ENCODE measurements around the gene KLF15. TPM values are rescaled to one million over a fixed set of nuclear protein-coding genes. Genes with fewer than 3 reads are reported as not detected.

Gene KLF15
- polyA plus RNA-seq, 5 donors: 6.5 to 11.4 (median 7.8) TPM

DNA sequence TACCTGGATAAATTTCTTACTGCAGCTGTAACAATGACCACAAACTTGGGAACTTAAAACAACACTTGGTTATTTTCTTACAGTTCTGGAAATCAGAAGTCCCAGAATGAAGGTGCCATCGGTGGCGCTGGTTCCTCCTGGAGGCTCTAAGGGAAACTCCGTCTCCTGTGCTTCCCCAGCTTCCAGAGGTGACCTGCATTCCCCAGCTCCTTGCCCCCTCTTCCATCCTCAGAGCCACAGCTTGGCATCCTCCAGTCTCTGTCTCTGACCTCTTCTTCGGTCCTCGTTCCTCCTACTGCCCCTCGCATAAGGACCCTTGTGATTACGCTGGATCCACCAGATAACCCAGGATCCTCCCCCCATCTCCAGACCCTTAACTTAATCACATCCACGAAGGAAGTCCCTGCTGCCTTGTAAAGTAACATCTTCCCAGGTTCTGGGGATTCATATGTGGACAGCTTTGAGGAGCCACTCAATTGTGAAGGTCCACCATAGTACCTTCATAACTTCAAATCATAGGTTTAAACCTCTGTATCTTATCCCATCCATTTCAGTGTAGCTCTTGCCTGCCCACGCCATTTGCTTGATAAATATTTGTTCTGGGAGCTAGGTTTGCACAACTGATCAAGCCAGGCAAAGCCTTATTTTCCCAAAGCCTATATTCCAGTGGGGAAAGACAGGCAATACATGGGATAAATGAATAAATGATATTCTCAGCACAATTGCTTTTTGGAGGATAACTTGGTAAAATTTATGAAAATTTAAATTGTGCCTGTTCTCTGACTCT lies 34.8 kb downstream of the KLF15 start:
- DNase-seq: no peak

DNA sequence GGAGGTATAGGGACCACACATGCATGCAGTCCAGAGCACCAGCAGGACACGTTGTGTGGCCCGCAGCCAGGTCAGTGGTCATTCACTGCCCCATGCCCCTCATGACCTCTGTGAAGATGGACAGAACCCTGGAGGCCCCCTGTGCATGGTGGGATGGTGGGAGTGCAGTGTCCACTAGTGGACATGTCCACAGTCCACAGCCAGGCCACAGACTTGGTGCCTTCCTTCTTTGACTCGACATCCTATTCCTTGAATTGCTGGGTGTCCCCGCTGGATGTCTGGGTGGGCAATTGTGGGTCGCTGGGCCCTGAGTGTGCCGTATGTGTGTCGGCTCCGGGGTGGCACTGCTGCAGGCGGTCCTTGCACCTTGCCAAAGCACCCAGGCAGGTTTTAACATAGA lies 35.7 kb downstream of the KLF15 start:
- DNase-seq: no peak

DNA sequence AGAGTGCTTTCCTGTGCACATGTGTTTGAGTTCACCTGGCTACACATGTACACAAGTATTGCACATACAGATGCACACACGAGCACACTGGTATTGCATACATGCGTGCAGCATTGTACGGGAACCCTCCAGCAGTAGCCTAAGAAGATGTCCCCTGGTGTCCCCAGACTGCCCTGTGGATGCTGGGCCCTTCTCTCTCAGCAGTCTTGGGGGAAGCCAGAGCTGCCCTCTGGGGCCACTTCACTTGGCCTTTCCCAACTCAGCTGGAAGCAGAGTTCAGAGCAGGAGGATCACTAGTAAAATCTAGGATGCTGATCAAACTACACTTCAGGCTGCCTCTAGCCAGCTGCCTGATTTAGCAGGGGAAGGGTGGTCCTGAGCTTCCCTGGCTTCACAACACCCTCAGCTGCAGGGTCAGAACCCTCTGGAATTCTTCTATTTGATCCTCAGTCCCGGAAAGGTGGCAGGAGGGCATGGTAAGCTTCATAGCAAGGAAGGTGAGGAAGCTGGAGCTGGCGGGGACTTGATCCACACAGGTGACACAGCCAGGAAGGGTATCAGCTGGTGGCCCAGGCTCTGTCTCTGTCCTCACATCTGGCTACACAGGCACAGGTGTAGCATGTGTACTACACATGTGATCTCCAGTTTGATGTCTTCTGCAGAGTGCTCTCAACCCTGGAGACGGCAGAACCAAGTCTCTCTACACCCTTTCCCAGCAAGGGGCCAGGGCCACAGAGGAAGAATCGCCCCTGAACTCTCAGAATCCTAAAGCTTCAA lies 36.5 kb downstream of the KLF15 start:
- DNase-seq: no peak

- no peak for DNase-seq
Measured at GRCh38 chr3:126319701-126320295, 37.4 kb downstream of the KLF15 start.

GRCh38 chr3:126317029-126317996 lies 39.9 kb downstream of the KLF15 start:
- no peak for DNase-seq

- DNase-seq: no peak
Measured at GRCh38 chr3:126316501-126316939, 40.7 kb downstream of the KLF15 start.

- no peak for DNase-seq
Measured at GRCh38 chr3:126316031-126316461, 41.2 kb downstream of the KLF15 start.

- peak; percentile 63 to 68 for DNase-seq
Measured at GRCh38 chr3:126314790-126315658, 42.2 kb downstream of the KLF15 start.

GRCh38 chr3:126314305-126314789 lies 42.9 kb downstream of the KLF15 start:
- DNase-seq: peak in 1 of 2 donors; percentile 19

DNA sequence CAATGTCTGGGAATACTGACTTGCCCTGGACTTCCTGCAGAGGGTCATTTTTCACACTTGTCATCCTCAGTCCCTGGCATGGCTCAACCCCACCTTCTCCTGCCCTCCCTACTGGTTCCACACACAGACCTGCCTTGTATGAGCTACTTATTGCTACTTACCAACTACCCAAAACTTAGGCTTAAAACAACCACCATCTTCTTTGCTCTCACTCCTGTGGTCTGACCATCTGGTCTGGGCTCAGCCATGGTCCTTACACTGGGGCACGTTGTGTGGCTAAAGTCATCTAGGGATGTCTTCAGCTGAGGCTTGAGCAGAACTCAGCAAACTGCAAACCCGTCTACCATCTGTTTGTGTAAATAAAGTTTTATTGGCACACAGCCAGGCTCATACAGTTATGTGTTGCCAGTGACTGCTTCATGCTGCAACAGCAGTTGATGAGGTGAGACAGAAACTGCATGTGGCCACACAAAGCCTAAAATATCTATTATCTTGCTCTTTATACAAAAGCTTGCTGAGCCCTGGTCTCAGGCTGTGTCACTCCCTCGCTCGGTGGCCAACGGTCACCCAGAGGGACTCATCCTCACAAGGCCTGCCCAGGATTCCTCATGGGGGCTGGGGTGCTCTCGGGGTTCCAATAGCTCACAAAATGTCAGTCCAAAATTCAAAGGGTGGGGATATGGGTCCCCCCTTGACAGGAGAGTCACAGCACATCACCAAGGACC lies 43.5 kb downstream of the KLF15 start:
- DNase-seq: peak; percentile 84 to 88

- DNase-seq: no peak
Measured at GRCh38 chr3:126313166-126313565, 44.0 kb downstream of the KLF15 start.

DNA sequence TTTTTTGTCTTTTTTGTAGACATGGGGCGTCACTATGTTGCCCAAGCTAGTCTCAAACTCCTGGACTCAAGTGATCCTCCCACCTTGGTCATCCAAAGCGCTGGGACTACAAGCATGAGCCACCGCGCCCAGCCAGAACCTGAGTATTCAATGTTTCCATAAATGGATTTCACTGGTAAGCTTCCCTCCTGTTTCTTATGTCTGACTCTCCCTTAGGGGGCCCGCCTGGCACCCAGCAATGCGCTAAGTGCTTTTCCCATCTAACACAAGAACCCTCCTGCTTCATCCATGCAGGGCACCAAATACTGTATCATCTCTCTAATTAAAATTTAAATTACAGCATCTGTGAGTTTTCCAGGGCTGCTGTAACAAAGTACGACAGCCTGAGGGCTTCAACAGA lies 44.9 kb downstream of the KLF15 start:
- DNase-seq: no peak

- no peak for DNase-seq
Measured at GRCh38 chr3:126311338-126311978, 45.8 kb downstream of the KLF15 start.

GRCh38 chr3:126310816-126311215 lies 46.4 kb downstream of the KLF15 start:
- DNase-seq: no peak

DNA sequence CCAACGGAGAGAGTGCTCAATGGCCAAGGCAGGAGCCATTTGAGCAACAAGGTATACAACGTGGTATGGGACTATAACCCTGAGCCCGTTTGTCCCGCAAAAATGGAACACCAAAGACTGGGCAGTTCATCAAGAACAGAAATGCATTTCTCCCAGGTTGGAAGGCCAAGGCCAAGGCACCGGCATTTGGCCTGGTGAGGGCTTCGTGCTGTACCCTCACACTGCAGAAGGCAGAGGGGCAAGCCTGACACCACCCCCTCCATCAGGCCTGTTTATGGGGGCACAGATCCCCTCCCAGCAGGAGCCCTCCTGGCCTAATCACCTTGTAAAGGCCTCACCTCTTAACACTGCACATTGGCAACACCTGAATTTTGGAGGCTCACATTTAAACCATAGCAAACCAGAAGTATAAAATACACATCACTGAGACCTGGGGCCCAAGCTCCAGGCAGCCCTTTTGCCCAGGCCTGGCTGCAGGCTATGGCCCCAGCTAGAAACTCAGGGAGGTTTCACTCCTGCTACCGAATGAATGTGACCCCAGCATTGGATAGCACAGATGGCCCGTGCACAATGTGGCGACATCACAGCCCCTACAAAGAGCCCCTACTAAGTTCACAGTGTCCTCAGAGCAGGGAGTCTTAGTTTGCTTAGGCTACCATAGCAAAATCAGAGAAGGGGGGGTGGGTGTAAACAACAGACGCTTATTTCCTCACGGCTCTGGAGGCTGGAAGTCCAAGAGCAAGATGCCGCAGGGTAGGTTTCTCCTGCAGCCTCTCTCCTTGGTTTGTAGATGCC lies 47.1 kb downstream of the KLF15 start:
- no peak for DNase-seq

DNA sequence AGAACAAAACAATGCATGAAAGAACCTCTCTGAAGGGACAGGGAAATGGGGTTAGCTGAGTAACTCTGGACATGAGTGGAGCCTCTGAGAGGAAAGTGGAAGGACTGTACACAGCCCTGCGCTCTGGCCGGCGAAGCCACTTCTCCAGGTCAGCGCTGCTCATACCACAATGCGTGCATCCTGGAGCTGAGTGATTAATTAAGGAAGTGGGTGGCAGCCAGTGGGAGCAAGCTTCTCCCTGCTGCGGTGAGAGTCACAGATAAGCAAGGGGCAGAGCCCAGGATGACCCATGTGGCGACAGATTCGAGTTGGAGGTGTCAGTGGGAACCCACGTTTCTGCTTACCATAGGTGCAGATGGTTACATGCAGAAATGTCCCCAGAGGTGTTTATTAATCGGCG lies 48.0 kb downstream of the KLF15 start:
- DNase-seq: no peak

DNA sequence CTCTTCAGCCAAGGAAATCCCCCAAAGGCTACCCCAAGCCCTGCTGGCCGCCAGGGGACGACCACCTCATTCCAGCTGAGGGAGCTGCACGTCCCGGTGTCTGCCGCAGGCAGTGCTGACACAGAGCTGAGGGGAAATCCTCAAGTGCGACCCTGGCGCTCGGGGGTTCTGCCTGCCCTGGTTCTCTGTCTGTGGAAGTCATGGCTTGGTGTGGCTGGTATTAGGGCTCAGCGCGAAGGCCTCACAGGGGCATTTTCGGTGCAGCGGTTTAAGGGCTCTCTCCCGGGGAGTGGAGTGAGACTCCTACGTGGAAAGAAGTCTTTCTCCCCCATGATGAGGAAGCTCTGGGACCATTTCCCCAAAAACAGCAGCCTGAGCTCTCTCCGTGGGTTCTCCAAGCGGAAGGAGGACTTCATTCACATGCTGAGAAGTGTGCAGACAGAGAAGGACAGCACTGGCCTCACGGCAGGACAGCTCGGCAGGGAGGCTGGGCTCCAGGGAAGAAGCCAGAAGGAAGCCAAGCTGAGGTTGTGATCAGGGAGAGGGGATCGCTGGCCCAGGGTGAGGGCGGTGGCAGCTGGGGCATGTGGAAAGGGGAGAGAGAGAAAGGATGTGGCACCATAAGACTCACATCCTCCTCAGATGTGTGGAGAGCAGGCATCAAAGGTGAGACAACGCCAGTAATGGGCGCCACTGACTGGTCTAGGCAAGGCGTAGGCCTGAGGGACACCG lies 48.6 kb downstream of the KLF15 start:
- no peak for DNase-seq

Data from right lung (tissue), 5 donors.